Measurements from ENCODE around the gene LRRC72. TPM values are rescaled to one million over a fixed set of nuclear protein-coding genes. Genes with fewer than 3 reads are reported as not detected.

Gene LRRC72
- total and polyA plus RNA-seq, 9 of the 15 experiments (the other 6 are each of a cell fraction or from before 2014, with no cell fraction given): 0.10 TPM; not detected in 8

DNA sequence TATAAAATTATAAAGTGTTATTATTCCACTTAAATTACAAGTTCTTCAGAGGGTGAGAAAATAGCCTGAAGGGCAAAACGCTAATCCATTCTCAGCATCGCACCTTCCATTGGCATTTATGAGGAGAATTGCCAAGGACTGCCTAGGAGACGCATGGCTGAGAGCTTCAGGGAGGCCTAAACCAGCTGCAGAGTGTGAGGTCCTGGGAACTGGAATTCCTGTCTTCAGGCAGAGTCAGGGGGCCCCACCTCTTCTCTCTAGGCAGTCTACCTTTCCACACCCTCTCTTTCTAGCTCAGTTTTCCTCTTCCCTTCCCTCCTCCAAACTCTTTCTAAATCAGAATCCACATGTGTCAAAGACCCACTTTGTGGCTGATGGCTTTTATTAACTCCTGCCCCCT lies 35.3 kb downstream of the LRRC72 start (continued):
- TF ChIP-seq, protein P1, sequence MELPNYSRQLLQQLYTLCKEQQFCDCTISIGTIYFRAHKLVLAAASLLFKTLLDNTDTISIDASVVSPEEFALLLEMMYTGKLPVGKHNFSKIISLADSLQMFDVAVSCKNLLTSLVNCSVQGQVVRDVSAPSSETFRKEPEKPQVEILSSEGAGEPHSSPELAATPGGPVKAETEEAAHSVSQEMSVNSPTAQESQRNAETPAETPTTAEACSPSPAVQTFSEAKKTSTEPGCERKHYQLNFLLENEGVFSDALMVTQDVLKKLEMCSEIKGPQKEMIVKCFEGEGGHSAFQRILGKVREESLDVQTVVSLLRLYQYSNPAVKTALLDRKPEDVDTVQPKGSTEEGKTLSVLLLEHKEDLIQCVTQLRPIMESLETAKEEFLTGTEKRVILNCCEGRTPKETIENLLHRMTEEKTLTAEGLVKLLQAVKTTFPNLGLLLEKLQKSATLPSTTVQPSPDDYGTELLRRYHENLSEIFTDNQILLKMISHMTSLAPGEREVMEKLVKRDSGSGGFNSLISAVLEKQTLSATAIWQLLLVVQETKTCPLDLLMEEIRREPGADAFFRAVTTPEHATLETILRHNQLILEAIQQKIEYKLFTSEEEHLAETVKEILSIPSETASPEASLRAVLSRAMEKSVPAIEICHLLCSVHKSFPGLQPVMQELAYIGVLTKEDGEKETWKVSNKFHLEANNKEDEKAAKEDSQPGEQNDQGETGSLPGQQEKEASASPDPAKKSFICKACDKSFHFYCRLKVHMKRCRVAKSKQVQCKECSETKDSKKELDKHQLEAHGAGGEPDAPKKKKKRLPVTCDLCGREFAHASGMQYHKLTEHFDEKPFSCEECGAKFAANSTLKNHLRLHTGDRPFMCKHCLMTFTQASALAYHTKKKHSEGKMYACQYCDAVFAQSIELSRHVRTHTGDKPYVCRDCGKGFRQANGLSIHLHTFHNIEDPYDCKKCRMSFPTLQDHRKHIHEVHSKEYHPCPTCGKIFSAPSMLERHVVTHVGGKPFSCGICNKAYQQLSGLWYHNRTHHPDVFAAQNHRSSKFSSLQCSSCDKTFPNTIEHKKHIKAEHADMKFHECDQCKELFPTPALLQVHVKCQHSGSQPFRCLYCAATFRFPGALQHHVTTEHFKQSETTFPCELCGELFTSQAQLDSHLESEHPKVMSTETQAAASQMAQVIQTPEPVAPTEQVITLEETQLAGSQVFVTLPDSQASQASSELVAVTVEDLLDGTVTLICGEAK (IDR thresholded peaks at IDR 0.05): no peak
- TF ChIP-seq, protein P1 (CRISPR knock-in tag; IDR thresholded peaks at IDR 0.05): no peak
- TF ChIP-seq, protein P2, sequence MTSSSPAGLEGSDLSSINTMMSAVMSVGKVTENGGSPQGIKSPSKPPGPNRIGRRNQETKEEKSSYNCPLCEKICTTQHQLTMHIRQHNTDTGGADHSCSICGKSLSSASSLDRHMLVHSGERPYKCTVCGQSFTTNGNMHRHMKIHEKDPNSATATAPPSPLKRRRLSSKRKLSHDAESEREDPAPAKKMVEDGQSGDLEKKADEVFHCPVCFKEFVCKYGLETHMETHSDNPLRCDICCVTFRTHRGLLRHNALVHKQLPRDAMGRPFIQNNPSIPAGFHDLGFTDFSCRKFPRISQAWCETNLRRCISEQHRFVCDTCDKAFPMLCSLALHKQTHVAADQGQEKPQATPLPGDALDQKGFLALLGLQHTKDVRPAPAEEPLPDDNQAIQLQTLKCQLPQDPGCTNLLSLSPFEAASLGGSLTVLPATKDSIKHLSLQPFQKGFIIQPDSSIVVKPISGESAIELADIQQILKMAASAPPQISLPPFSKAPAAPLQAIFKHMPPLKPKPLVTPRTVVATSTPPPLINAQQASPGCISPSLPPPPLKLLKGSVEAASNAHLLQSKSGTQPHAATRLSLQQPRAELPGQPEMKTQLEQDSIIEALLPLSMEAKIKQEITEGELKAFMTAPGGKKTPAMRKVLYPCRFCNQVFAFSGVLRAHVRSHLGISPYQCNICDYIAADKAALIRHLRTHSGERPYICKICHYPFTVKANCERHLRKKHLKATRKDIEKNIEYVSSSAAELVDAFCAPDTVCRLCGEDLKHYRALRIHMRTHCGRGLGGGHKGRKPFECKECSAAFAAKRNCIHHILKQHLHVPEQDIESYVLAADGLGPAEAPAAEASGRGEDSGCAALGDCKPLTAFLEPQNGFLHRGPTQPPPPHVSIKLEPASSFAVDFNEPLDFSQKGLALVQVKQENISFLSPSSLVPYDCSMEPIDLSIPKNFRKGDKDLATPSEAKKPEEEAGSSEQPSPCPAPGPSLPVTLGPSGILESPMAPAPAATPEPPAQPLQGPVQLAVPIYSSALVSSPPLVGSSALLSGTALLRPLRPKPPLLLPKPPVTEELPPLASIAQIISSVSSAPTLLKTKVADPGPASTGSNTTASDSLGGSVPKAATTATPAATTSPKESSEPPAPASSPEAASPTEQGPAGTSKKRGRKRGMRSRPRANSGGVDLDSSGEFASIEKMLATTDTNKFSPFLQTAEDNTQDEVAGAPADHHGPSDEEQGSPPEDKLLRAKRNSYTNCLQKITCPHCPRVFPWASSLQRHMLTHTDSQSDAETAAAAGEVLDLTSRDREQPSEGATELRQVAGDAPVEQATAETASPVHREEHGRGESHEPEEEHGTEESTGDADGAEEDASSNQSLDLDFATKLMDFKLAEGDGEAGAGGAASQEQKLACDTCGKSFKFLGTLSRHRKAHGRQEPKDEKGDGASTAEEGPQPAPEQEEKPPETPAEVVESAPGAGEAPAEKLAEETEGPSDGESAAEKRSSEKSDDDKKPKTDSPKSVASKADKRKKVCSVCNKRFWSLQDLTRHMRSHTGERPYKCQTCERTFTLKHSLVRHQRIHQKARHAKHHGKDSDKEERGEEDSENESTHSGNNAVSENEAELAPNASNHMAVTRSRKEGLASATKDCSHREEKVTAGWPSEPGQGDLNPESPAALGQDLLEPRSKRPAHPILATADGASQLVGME (CRISPR knock-in tag; IDR thresholded peaks at IDR 0.05): no peak
- TF ChIP-seq, protein P3, sequence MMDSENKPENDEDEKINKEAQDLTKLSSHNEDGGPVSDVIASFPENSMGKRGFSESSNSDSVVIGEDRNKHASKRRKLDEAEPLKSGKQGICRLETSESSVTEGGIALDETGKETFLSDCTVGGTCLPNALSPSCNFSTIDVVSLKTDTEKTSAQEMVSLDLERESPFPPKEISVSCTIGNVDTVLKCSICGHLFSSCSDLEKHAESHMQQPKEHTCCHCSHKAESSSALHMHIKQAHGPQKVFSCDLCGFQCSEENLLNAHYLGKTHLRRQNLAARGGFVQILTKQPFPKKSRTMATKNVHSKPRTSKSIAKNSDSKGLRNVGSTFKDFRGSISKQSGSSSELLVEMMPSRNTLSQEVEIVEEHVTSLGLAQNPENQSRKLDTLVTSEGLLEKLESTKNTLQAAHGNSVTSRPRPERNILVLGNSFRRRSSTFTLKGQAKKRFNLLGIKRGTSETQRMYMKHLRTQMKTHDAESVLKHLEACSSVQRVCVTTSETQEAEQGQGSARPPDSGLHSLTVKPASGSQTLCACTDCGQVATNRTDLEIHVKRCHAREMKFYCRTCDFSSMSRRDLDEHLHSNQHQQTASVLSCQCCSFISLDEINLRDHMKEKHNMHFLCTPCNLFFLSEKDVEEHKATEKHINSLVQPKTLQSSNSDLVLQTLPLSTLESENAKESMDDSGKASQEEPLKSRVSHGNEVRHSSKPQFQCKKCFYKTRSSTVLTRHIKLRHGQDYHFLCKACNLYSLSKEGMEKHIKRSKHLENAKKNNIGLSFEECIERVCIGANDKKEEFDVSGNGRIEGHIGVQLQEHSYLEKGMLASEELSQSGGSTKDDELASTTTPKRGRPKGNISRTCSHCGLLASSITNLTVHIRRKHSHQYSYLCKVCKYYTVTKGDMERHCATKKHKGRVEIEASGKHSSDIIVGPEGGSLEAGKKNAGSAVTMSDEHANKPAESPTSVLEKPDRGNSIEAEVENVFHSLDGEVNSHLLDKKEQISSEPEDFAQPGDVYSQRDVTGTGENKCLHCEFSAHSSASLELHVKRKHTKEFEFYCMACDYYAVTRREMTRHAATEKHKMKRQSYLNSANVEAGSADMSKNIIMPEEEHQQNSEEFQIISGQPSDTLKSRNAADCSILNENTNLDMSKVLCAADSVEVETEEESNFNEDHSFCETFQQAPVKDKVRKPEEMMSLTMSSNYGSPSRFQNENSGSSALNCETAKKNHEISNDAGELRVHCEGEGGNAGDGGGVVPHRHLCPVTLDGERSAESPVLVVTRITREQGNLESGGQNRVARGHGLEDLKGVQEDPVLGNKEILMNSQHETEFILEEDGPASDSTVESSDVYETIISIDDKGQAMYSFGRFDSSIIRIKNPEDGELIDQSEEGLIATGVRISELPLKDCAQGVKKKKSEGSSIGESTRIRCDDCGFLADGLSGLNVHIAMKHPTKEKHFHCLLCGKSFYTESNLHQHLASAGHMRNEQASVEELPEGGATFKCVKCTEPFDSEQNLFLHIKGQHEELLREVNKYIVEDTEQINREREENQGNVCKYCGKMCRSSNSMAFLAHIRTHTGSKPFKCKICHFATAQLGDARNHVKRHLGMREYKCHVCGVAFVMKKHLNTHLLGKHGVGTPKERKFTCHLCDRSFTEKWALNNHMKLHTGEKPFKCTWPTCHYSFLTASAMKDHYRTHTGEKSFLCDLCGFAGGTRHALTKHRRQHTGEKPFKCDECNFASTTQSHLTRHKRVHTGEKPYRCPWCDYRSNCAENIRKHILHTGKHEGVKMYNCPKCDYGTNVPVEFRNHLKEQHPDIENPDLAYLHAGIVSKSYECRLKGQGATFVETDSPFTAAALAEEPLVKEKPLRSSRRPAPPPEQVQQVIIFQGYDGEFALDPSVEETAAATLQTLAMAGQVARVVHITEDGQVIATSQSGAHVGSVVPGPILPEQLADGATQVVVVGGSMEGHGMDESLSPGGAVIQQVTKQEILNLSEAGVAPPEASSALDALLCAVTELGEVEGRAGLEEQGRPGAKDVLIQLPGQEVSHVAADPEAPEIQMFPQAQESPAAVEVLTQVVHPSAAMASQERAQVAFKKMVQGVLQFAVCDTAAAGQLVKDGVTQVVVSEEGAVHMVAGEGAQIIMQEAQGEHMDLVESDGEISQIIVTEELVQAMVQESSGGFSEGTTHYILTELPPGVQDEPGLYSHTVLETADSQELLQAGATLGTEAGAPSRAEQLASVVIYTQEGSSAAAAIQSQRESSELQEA (IDR thresholded peaks at IDR 0.05; ENCODE audit: low read depth): no peak
